ENCODE measurements around the gene MAMDC4.
"Not testable (repeated sequence)": the region's sequence is repeated elsewhere in the genome, so short reads cannot be mapped to it uniquely, and the experiment has no call there.

Gene MAMDC4

DNA sequence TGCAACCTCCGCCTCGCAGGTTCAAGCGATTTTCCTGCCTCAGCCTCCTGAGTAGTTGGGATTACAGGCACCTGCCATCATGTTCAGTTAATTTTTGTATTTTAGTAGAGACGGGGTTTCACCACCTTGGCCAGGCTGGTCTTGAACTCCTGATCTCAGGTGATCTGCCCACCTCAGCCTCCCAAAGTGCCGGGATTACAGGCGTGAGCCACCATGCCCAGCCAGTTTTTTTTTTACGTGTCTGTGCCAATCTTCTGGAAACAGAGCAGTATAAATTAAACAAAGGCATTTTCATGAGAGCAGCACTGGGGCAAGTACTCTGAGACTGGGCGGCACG lies 30.8 kb downstream of the MAMDC4 start:
- not testable (repeated sequence) for FAIRE-seq; DNase-seq (ENCODE audit: insufficient read length, low spot score)

DNA sequence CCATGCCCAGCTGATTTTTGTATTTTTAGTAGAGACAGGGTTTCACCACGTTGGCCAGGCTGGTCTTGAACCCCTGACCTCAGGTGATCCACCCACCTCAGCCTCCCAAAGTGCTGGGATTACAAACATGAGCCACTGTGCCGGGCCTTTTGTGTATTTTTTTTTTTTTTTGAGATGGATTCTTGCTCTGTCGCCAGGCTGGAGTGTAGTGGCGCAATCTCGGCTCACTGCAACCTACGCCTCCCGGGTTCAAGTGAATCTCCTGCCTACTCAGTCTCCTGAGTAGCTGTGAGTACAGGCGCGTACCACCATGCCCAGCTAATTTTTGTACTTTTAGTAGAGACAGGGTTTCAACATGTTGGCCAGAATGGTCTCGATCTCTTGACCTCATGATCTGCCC lies 31.5 kb downstream of the MAMDC4 start:
- not testable (repeated sequence) for FAIRE-seq; DNase-seq (ENCODE audit: insufficient read length, low spot score)

DNA sequence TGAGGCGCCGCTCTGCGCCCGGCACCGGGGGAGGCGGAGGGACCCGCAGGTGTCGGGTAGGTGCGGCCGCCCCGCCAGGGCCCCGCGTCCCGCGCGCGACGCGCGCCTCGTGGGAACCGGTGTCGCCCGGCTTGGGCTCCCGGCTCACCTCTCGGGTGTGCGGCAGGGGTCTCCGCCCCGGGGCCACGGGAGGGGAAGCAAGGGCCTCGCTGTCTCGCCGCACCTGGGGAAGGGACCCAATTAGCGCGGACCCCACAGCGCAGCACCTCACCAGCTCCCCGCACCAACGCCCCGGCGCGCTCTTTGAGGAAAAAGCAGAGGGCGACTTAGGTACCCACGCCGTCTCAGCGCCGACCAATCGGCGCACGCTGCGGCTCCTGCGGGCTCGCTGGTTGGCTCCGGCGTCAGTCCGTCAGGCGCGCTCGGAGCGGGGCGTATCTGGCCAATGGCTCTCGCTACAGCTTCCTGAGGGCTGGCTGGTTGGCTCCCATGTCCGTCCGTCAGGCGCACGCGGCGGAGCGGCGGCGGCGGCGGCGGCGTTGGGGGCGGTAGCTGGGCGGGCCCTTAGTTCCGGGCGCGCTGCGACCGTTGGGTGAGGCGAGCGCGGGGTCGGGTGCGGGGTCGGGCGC lies 33.9 kb downstream of the MAMDC4 start, which contains the start of gene TRAF2:
Gene TRAF2, plus strand, starts transcription at position 567 of the 629 bp plus-strand sequence. CDS start 12,225 bp downstream, outside the sequence.
- peak; percentile 100 for DNase-seq (ENCODE audit: insufficient read length, low spot score)
- peak; percentile 89 for FAIRE-seq

DNA sequence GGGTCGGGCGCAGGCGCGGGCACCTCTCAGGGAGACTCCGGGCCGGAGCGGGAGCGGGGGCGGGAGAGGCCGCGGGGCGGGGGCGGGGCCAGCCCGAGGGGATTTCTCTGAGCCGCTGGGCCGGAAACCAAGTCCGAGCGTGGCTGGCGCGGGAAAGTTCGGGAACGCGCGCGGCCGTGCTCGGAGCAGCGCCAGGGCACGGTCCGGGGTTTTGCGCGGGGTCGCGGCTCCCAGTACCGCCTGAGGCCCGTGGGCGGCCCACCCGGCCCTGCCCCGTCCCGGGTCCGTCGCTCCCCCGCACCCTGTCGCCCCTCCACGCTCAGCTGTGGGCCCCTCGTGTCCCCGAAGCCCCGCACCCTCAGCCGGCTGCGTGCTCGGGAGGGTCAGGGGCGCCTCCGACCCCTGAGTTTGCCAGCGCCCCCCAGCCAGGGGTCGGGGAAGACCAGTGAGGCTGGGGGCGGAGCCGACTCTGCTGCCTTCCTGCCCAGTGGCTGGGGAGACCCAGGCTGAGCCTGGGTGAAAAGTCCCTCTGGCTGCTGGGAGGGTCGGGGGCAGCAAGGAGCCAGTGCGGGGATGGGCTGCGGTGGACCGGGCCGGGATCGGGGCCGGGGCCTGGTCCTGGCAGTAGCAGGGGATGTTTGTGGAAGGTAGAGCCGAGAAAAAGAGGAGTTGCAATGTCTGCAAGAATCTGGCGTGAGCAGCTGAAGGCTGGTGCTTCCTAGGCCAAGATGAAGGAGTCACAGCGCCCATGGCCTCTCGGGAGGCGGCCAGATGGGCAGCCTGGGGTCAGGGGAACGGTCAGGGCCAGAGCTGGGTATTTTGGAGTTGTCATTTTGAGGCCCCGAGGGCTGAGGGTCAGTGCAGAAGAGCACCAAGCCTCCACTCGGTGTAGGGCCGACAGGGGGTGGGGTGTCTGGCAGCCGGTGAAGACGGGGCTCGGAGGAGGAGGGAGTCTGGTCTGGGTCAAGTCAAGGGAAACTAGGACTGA lies 34.8 kb downstream of the MAMDC4 start:
- DNase-seq (ENCODE audit: insufficient read length, low spot score) (peak; percentile 85), FAIRE-seq (no peak)

DNA sequence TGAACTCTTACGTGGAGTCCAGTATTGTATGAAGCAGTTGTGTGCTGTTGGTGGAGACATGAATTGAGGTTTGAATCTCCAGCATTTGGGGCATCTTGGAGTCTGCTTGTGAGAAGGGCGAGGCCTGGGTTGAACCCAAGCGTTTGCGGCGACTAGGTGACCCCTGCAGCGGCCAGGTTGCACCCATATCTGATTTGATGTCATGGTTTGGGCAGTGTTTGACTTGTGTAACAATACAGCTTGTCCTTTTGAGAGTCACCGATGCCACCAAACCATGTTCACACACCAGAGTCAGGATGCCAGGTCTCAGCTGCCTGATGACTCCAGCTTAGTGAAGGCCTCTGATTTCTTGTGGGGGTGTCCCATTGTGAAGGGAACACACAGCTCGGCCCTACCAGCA lies 36.3 kb downstream of the MAMDC4 start:
- DNase-seq (ENCODE audit: insufficient read length, low spot score) (no peak), FAIRE-seq (no peak)

DNA sequence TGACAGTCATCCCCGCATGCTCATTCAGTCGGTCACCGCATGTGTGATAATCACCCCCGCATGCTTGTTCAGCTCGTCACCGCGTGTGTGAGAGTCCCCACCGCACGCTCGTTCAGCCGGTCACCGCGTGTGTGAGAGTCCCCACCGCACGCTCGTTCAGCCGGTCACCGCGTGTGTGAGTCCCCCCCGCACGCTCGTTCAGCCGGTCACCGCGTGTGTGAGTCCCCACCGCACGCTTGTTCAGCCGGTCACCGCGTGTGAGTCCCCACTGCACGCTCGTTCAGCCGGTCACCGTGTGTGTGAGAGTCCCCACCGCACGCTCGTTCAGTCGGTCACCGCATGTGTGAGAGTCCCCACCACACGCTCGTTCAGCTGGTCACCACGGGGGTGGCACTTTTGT lies 37.7 kb downstream of the MAMDC4 start:
- FAIRE-seq, result no peak

DNA sequence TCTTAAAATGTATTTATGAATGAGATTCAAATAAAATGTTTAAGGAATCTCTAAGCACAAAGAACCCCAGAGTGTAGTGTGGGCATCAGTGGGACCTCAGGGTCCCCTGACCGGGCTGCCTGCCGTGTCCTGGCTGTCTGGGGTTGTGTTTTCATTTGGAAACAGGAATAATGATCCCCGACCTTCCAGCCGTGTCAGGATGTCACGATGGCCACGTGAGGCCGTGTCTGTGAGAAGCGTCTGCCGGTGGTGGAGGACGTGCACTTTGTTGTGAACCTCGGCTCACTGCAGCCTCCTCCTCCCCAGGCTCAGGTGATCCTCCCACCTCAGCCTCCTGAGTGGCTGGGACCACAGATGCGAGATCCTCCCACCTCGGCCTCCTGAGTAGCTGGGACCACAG lies 38.5 kb downstream of the MAMDC4 start:
- no peak for FAIRE-seq

More for the DNA sequence above, 37.7 kb downstream of the MAMDC4 start:
- no peak for DNase-seq (ENCODE audit: insufficient read length, low spot score)

DNA sequence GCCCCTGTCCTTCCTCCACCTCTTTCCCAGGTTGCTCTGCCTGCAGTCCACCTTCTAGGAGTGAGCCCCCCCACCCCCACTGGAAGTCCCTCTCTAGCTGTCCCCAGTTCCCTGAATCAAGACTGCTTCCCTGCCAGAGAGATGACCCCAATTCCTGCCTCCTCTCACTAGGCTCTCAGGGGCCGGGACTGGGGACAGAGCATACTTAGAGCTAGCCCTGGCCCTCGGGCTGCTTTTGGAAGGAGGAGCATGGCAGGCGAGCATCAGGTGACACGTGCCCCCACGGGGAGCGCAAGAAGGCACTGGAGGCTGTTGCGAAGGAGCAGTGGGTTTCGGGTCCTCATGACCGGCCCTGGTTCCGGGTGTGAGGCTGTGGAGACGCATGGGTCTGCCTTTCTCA lies 43.9 kb downstream of the MAMDC4 start:
- FAIRE-seq, result no peak
- DNase-seq (ENCODE audit: insufficient read length, low spot score), result no peak

More for the DNA sequence above, 38.5 kb downstream of the MAMDC4 start:
- DNase-seq (ENCODE audit: insufficient read length, low spot score), result no peak

DNA sequence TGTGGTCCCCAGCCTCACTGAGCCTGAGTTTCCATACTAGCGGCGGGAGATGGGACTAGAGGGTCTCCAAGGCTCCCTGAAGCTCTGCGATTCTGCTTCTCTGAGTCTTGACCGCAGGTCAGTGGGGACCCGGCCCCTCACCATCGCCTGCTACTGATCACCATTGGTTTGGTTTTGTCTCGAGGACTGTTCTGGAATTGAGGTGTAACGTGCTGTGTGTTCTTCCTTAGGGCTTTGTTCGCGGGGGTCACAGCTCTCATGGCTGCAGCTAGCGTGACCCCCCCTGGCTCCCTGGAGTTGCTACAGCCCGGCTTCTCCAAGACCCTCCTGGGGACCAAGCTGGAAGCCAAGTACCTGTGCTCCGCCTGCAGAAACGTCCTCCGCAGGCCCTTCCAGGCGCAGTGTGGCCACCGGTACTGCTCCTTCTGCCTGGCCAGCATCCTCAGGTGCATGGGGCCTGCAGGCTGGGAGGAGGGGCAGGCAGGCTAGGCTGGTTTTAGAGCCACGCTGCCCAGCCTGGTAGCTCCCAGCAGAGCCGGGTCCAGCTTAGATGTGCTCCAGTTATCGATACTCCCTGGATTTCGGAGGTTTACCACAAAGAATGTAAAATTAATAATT lies 46.4 kb downstream of the MAMDC4 start:
- DNase-seq (ENCODE audit: insufficient read length, low spot score) (no peak), FAIRE-seq (no peak)

DNA sequence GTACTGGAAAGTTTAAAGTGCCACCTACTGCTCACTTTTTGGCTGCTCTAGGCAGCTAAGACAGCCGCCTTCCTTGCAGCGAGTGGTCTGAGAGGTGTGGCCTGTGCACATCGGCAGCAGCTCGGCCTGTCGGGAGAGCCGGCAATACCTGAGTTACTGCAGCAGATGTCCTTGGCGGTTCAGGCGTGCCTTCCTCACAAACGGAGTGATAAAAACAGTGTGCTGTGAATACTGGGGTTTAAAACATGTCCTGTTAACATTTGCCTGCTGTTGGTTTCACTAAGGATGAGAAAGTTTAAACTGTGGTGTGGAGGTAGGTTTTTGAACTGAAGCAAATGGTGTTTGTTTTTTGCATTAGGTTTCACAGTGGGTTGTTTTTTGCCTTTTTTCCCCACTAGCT lies 47.0 kb downstream of the MAMDC4 start:
- no peak for FAIRE-seq
- DNase-seq (ENCODE audit: insufficient read length, low spot score), result no peak

DNA sequence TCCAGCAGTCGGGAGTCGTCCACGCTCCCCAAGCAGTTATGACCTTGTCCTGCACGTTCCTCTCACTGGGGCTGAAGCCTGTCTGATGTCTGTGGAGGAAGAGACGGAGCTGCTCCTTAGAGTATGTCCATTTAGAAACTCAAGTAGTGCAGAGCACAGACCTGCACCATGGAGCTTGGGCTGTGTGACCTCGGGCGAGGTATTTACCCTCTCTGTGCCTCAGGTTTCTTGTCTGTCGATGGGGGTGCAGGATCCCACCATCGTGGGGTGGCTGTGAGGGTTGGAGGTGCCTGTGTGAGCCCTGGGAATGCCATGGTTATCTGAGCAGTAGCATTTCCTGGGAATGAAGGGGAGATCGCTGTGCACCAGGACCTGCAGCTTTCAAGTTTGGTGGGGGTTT lies 48.4 kb downstream of the MAMDC4 start:
- DNase-seq (ENCODE audit: insufficient read length, low spot score) (no peak), FAIRE-seq (no peak)

DNA sequence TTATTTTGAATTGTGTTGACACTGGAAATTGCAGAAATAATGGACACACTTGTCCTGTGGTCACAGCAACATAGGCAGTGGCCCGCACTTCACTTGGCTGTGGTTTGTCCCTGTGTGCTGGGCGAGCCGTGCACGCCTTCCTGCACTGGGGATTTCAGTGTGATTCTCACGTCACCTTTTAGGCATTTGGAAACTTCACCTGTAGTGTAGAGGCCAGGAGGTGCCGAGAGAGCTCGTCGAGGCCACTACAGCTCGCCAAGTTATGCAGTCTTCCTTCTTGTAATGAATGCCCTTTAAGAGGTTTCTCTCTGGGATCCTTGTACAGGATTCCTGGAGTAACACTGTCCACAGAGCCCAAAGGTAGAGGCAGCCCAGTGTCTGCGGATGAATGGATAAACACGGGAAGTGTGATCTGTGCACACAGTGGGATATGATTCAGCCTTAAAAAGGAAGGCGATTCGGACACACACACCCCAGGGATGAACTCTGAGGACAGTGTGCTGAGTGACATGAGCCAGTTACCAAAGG lies 48.9 kb downstream of the MAMDC4 start:
- no peak for FAIRE-seq
- DNase-seq (ENCODE audit: insufficient read length, low spot score), result no peak

DNA sequence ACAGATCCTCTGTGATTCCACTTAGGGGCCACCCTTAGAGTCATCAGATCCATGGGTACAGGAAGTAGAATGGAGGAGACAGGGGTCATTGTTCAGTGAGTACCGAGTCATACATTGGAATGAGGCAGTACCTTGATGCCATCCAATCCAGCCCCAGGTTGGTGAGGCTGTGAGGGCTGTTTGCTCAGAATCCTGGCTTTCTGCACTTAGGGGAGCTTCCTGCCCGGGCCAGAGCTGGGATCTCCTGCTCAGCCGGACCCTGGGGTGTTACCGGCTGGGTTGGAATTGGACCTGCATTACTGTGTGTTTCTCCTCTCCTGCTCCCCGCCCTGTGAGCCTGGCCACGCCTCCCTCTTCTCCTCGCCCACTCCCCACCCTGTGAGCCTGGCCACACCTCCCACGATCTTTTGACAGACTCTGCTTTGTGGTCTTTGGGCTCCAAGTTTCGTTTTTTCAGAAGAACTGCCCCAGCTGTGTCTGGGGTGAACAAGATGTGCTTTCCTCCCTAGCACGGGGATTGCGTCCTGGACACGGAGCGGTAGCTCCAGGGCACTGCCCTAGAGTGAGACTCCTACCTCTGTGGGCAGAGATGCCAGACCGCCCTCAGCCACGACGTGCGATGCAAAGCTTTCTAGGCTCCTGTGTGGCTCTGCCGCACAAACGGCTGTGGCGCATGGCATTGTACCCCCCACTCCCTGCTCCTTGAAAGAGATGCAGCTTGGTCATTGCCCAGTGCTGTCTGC lies 49.5 kb downstream of the MAMDC4 start:
- FAIRE-seq (peak; percentile 93), DNase-seq (ENCODE audit: insufficient read length, low spot score) (peak; percentile 82)

DNA sequence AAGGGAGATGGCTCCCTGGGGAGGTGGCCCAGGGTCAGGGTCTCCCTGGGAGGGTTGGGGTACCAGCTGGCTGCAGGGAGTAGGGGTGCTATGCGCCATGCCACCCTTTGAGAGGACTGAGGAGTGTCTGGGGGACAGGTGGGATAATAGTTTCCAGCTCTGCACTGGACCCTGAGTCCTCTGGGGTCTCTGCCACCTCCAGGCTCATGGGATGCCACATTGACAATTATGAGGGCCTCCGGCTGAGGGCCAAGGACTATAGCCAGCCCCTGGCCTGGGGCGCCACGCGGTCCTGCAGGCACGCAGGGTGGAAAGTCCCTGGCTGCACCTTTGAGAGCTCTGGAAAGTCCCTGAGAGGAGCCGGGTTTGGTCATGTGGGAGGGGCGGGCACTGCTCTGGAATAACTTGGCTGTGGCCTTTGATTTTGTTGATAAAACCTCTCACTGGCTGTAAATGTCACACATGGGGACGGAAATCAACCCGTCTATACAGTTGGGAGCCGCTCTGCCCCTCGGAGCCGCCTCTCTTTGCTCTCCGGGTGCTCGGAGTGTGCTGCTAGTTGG lies 50.2 kb downstream of the MAMDC4 start:
- DNase-seq (ENCODE audit: insufficient read length, low spot score) (peak; percentile 84), FAIRE-seq (peak; percentile 31)

DNA sequence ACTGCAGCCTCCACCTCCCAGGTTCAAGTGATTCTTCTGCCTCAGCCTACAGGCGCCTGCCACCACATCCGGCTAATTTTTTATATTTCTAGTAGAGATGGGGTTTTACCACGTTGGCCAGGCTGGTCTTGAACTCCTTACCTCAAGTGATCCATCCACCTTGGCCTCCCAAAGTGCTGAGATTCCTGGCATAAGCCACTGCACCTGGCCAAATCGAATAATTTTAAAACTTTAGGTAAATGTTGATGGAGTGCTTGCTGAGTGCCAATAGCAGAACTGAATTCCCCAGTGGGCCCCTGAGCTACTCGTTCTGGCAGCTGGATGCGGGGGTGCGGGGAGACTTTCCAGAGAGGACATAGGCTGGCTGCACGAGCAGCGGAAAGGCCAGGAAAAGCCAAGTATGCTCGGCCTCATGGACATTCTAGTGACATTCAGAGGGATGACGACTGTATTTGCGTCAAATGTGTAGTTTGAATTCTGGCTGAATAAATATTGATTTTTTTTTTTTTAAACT lies 51.0 kb downstream of the MAMDC4 start:
- FAIRE-seq (no peak), DNase-seq (ENCODE audit: insufficient read length, low spot score) (no peak)

DNA sequence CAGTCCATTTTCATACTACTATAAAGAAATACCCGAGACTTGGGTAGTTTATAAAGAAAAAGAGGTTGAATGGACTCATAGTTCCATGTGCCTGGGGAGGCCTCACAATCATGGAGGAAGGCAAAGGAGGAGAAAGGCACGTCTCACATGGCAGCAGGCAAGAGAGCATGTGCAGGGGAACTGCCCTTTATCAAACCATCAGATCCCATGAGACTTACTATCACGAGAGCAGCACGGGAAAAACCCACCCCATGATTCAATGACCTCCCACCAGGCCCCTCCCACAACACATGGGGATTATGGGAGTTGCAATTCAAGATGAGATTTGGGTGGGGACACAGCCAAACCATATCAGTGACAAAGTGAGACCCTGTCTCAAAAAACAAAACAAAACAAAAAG lies 54.1 kb downstream of the MAMDC4 start:
- DNase-seq (ENCODE audit: insufficient read length, low spot score) (no peak), FAIRE-seq (no peak)

DNA sequence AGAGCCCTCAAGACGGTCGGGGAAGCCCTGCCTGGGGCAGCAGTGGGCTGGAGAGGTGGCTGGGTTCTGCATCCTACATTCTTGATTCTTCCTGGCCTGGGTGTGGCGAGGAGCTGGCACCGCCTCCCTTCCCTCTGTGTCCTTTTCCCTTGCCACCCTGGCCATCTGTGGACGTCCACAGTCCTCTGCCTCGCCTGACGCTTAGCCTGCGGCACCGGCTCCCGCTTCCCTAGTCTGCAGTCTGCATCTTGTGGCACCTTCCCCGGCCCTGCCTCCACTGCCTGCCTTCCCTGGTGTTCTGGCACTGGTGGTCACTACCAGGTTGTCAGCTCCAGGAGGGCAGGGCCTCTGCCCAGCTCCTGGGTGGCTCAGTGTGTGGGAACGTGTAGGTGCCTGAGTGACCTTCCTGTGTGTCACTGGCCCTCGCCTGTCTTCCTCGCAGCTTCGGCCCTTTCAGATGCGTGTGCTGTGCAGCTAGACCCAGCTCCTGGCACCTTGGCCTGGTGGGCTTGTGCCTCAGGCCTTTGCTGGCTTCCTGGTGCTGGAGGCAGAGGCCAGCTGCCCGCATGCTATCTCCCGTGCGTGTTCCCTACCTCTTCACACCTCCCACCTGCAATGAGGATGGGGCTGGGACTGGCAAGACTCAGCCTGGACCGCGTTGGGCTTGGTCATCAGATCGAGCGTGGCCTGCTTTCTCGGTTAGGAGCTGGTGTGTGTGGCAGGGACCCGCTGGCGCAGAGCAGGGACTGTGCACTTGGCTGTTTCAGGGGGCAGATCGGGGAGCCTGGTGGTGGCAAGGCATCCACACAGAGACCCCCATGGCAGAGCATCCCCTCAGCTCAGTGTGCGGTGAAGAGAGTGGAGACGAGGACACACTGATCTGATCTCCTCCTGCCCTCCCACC lies 55.1 kb downstream of the MAMDC4 start:
- DNase-seq (ENCODE audit: insufficient read length, low spot score), result no peak
- FAIRE-seq, result no peak

Measured in GM19239 (cell line).